K562 (cell line): ENCODE data around the gene DNAJC17.

Experiments
- CEBPB ChIP-seq: fragments of 450-650 bp; IDR thresholded peaks from 2 replicates; pipeline ENCODE4 v1.6.1; 2016; ENCODE audit warnings: missing genetic modification characterization, missing compliant biosample characterization
- KAT7 ChIP-seq: sonication (generic); formaldehyde crosslinking; IDR thresholded peaks from 2 replicates; pipeline ENCODE4 v1.8.0; 2022; ENCODE audit warnings: missing genetic modification reagents, mild to moderate bottlenecking, borderline replicate concordance
- LARP7 ChIP-seq: fragments of 450-650 bp; IDR thresholded peaks from 2 replicates; pipeline ENCODE4 v1.6.1; 2016
- MED1 ChIP-seq: sonication (generic); formaldehyde crosslinking; IDR thresholded peaks from 2 replicates; pipeline ENCODE4 v1.8.1; 2023; ENCODE audit warnings: missing genetic modification reagents, borderline replicate concordance
- MNT ChIP-seq, 2 experiments: fragments of 450-650 bp; conservative IDR thresholded peaks; 2 replicates each; pipeline ENCODE4 v1.6.1; 2017; ENCODE audit warnings: mild to moderate bottlenecking in 2 of 2, moderate library complexity in 2 of 2
- RBM22 ChIP-seq: fragments of 200-400 bp; formaldehyde crosslinking; IDR thresholded peaks from 2 replicates; pipeline ENCODE4 v1.6.1; 2018; ENCODE audit warnings: low read length, low read depth; ENCODE audit not compliant: poor library complexity, severe bottlenecking
- RFX7 ChIP-seq: fragments of 250-450 bp; sonication (Bioruptor Pico); IDR thresholded peaks from 2 replicates; pipeline ENCODE4 v1.5.1; 2021; ENCODE audit warnings: mild to moderate bottlenecking
- RHOXF2B ChIP-seq: fragments of 250-450 bp; sonication (Bioruptor Pico); conservative IDR thresholded peaks from 2 replicates; pipeline ENCODE4 v1.5.1; 2021
- TCF7L2 ChIP-seq: fragments of 150-350 bp; IDR thresholded peaks from 2 replicates; pipeline ENCODE4 v1.6.1; 2016; ENCODE audit warnings: low read depth, mild to moderate bottlenecking, low read length, moderate library complexity
- ZNF609 ChIP-seq: sonication (generic); formaldehyde crosslinking; IDR thresholded peaks from 2 replicates; pipeline ENCODE4 v1.8.1; 2023; ENCODE audit warnings: missing genetic modification reagents, mild to moderate bottlenecking, borderline replicate concordance
- ZSCAN29 ChIP-seq: fragments of 450-650 bp; IDR thresholded peaks from 2 replicates; pipeline ENCODE4 v1.6.1; 2017

GRCh38 chr15:40846841-40847222, 39.6 kb upstream of the DNAJC17 start:
- TF ChIP-seq RBM22, result no peak
- TF ChIP-seq RFX7 (CRISPR knock-in tag), result no peak
- no peak for TF ChIP-seq KAT7 (CRISPR knock-in tag)
- TF ChIP-seq MED1 (CRISPR knock-in tag), result no peak
- no peak for TF ChIP-seq ZNF609 (CRISPR knock-in tag)
- no peak for TF ChIP-seq CEBPB (tag)
- no peak for TF ChIP-seq TCF7L2
- TF ChIP-seq LARP7, result no peak
- no peak for TF ChIP-seq RHOXF2B (CRISPR knock-in tag)
- TF ChIP-seq ZSCAN29, result no peak
- no peak for TF ChIP-seq MNT (conservative IDR thresholded peaks at IDR 0.05)
